ENCODE data around the gene INSIG2.

The INSIG2 gene

DNA sequence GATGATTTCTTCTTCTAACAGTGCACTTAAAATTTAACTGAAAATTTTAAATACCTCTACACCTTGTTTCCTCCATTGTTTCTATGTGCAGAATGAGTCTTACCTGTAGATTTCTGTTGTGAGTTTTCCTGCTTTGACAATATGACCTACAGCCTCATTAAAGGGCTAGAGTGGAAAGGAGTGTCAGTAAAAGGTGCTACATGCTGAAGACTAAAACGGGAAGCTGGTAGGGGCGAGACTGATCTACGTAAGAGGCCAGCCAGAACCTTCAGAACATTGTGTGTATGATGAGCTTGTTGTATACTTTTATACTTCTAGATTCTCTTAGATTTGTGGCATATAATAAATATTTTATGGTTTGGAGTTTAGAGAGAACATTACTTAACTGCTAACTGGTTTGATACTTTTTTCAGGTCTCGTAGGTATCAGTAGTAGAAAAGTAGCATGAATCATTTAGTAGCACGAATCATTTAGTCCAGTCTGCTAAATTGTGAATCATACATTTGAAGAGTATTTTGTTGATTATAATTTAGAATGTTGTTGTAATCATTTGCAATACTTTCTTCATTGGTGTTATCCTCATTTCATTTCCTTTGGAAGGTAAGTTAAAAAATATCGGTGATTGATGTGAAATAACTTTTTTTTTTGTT lies 14.3 kb downstream of the INSIG2 start:
- no peak for DNase-seq

DNA sequence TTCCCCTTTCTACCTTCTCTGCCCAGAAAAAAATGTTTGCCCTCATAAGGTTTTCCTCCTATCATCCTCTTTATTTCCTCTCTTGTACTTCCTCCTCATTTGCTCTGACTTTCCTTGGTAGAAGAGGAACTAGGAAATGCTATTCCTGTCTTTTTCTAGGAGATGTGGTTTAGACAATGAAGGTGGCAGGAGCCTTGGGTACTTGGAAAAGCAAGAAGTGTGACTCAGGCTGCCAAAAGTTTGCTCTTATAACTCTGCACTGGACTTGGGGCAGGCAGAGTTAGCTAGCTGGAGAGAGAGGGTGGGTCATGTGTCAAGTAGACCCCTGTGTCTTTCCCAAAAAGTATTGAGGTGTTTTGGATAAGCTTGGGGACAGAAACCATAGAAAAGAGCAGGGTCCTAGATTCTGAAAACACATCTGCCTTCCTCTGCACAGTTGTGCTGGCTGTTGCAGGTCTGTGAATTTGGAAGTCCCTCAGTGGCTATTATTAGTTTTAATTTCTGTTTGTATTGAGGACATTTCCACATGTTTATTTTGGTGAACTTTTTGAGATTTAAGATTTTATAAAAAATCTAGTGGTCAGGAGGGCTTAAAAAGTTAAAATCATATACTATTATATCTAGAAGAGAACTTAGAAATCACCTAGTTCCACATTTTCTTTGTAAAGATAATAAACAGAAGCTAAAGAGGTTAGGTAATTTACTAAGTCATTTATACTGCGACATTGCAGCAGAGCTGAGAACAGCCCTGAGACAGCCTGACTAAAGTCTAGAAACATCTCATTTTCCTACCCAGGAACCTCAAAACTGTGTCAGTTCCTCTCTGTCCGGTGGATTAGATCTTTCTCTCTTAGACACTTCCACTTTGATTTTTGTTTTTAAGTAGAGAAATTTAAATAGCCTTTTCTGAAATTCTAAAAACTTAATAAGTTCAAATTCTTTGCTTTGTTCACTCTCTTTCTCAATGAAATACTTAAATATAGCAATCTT lies 16.0 kb downstream of the INSIG2 start:
- no peak for DNase-seq

DNA sequence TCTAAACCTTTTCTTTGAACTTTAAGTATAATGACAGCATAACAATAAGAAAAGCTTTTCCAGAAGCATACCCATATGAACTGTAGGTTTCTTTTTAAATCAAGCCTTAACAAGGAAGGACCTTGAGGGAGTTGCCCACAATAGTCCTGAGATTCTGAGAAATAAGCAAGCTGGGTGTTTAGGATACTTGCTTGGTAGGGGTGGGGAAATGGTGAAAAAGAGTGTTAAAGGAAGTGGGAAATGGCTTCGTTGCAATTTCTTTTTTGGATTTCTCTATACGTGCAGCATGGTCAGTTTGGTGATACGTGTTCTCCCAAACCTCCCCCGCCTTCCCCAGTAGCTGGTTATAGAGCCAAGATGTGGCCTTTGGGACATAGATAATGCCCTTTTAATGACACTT lies 17.2 kb downstream of the INSIG2 start:
- no peak for DNase-seq

DNA sequence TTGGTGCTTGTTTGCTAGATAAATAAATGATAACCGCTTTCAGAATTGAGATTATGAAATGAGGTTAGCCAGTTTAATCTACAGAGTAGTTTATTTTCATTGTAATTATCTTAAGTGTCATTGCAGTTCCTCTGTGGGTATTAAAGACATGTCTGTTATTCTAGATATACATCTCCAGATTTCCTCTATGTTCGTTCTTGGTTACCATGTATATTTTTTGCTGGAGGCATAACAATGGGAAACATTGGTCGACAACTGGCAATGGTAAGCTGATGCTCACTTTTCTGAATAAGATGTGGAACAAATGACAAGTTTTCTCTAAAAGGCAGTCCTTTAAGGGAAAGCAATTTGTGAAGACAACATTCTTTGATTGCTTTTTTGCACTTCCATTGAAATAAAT lies 18.7 kb downstream of the INSIG2 start:
- DNase-seq, result no peak

DNA sequence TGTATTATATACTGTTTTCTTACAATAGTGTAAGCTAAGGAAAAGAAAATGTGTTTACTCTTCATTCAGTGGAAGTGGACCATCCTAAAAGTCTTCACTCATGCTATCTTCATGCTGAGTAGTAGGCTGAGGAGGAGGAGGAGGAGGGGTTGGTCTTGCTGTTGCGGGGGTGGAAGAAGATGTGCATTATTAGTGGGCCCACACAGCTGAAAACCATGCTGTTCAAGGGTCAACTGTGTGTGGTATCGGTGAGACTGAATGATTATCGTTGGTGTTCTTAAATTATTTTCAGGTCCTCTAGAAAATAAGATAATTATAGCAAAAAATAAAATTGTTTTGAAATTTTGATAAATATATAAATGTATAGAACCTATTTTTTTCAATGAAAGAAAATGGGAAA lies 22.0 kb downstream of the INSIG2 start:
- no peak for DNase-seq

DNA sequence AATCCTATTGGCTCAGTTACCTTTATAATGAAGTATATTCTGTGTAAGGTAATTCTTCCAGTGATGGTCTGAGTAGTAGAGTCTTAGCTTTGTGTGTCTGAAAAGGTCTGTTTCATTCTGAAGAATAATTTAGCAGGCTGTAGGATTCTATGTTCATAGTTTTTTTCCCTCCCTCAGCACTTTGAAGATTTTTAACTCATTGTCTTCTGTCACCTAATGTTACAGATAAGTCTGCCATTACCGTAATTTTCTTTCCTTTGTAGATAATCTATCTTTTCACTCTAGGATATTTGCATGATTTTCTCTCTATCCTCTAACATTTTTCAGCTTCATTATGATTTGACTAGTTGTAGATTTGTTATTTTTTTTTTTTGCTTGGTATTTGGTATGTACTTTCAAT lies 22.7 kb downstream of the INSIG2 start:
- no peak for DNase-seq

DNA sequence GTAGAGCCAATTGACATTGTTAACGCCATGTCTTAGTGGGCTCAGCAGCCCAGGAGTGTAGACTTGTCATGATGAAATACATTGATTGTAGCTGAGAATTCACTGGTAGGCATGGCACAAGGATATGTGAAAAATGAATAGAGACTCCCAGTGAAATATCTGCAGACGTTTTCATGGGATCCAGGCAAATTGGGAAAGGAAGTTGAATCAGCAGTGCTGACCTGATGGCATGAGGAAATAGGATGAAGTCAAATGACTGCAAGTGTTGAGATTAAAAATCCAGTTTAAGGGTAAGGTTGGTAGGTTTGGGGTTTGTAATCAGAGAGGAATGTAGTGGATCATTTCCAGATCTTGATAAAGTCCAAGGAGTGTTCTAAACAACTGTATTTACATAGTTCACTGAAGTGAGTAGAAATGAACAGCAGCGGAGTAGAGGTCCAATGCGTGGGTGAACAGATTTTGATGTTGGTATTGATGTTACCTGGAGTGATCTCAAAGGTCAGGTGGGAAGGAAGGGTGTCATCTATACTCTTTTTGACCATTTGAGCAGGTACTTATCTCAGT lies 24.6 kb downstream of the INSIG2 start:
- DNase-seq, result no peak

DNA sequence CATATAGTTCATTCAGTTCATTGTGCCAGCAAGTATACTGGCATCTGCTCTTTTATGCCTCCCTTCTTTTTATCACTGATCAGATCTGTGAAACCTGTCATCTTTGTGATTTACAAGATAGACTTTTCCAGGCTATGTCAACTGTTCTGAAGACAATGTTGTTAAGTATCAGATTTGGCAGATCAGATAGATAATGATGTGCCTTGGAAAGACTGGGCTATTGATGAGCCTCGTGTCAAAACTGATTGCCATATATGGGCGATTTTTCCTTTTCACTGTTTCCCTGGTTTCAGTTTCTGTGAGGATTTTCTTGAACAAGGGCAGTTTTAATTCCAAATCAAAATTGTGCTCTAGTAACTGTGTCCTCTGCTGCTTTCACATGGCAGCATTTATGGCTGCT lies 26.6 kb downstream of the INSIG2 start:
- no peak for DNase-seq

DNA sequence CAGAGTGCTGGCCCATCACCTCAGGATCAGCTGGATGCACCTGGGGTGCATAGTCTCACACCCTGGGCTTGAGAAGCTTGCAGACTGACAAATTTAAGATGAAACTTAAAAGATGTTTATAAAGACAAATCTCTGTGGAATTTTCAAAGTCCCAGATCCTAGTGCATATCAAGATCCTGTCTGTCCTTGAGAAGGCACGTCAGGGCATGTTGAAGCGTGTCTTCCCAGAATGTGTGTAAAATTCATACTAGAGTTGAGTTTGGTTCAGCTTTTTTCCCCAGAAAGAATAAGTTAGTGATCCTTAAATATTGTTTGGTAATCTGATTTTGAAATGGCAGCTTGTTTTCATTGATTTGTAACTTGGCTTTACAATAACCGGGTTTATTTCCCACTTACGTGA lies 27.5 kb downstream of the INSIG2 start:
- DNase-seq, result no peak

DNA sequence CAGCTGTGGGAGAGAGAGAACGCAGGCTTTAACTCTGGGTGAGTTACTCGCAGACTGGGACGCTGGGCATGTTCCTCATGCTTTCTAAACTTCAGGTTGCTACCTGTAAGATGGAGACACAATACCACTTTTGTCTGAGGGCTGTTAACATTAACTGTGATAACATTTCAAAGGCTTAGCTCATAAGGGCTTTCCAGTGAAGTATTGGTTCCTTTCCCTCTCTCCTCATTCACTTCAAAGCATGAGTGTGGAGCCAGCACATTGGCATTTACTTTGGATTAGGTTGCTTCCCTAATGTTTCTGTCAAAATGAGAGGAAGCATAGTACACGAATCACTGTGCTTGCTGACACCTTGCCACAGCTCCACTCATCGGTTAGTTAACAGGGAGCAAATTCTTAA lies 30.2 kb downstream of the INSIG2 start:
- DNase-seq, result no peak

DNA sequence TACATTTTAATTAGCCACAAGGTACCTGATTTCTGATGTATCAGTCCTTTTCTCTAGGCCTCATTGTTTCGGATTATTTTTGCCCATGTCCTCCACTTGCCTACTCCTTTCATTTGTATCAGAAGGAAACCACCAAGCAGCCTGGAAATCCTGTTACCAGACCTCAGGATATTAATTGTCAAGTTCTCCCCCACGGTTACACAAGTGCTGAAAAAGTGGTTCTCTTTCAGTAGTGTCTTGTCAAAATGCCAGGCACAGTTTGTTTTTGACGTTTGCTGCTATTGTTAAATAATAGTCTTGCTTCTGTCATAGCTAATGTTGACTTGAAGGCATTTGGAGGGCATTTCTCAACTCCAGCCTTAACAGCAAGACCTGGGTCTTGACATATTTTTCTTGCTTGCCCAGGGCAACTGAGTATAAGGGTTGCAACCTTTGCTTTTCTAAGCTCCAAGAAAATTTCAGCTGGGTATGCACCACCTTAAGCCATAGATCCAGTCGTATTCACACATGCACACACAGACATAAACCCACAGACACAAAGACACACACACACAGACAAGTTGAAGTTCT lies 31.0 kb downstream of the INSIG2 start:
- DNase-seq, result no peak

DNA sequence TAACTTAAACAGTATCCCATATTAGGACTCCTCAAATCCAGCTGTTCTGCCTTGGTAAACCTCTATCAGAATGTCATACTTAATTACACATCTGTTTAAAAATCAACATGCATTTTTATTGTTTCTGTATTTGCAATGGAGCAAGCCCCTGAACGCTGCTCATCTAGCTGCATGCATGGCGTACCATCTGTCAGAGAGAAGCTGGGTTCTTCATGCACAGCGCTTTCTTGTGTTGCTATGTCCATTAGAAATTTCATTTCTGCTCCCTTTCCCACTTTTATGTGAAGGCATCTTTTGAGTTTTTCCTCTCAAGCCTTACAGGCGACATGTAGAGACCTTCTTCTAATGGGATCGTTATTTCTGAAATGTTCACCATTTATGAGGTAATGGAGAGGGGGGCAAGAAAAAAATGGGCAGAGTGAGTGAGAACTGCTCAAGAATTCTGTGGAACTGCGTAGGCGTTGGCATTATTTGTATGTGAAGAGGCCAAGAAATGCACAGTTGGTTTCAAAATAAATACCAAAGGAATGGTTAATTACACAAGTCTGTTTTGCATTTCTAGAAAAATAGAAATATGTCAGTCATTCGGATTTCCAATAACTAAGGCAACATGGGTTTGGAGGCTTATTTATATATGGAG lies 31.6 kb downstream of the INSIG2 start:
- DNase-seq, result no peak

DNA sequence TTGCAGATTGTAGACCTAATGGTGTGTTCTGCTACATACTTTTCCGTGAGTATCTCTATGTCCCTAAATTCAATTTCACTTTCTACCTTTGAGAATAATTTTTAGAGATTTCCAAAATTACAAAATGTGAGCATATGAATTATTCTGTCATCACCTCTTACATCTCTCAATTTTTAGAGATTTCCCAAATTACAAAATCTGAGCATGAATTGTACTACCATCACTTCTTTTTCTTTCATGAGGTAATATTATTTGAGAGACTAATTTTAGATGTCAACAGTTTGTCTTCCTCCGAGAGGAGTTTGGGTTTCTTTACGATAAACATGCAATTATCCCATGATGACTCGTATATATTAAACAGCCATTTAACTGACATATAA lies 32.1 kb downstream of the INSIG2 start:
- no peak for DNase-seq

DNA sequence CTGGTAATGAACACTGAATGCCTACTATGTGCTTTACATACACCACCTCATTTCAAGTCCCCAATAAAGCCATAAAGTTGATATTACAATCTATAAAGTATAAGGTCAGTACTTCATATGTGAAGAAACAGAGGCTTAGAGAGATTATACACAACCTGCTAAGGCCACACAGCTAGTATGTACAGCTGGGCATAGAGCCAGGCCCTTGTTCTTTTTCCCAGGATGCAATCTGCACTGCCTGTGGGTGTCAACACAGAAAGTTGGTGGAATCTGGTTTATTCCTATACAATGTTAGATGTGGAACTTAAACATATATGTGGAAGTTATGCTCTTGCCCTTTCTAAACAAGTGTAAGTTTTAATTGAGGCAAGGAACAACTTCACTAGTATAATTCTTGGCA lies 32.8 kb downstream of the INSIG2 start:
- no peak for DNase-seq

DNA sequence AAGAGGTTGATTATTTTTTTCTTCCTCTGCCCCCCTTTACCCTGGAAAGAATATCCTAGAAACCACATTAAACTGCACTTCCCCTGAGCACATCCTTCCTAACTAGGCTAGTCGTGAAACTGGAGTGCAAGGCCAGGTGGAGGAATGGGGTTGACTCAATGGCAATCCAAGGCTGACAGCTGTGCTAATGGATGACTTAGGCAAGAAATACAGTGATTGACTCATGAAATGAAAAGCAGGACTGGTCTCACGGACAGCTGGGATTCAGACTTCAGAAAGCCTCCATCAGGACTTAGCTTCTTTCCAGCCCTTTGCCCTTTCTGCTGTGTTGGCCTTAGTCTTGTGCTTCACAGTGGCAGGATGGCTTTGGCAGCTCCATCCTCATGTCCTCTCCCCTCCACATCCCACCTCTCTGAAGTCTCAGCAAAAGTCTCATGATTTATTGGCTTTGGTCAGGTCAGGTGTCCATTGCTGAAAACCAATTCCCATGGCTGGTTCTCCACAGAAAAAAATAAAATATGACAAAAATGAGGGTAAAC lies 33.8 kb downstream of the INSIG2 start:
- no peak for DNase-seq

DNA sequence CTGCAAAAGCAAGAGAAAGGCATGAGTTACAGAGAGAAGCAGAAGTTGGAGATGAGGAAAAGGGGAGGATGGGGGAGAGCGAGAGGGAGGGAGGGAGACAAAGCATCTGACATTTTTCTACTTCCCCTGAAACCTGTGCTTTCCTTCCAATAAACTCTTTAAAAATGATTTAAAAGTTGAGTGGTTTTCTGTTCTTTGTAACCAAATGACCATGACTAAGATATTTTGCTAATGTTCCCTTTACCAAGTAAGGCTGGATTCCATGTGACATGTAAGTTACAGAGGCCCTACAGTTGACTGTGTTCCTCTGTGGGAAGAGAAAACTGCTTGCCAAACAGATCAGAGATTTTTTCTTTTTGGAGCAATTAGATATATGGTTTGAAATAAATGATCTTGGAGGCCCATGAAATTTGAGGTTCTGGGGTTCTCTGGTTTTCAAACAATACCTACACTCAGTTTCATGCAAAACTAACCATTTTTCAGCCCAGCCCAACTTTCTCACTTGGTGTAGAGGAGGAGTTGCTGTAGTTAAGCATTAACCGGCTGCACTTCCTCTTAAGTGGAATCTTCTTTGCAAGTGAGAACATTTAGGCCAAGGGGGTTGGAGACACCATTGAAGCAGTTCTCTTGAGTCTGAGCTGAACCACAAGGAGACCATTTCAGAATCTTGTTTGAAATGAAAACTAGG lies 34.5 kb downstream of the INSIG2 start:
- no peak for DNase-seq

DNA sequence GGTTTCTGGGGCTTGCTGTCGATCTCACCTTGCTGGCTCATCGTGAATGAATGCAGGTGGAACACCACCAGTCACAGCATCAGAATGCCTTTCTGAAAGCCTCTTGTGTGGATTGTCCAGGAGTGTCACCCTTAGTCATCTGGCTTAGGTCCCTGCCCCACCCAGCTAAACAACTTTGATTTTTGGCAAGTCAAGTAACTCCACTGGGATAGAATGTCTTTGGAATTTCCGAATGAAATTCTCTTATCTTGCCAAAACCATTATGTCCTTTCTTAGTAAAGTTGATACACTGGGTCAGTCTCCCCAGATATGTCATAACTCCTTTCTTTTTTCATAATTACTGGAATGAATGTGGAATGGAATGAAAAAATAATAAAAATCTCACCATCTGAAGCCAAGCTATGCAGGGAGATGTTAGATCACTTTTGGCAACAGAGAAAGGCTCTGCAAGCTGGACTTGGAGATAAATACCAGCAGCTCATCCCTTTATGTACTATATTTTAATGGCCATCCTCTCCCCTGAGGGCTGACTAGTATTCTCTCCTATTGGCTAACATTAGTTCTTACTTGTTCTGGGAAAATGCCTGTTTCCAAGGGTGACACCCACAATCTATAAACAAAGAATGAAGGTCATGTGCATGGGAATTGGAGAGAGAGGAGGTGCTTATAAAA lies 35.4 kb downstream of the INSIG2 start:
- DNase-seq, result no peak

DNA sequence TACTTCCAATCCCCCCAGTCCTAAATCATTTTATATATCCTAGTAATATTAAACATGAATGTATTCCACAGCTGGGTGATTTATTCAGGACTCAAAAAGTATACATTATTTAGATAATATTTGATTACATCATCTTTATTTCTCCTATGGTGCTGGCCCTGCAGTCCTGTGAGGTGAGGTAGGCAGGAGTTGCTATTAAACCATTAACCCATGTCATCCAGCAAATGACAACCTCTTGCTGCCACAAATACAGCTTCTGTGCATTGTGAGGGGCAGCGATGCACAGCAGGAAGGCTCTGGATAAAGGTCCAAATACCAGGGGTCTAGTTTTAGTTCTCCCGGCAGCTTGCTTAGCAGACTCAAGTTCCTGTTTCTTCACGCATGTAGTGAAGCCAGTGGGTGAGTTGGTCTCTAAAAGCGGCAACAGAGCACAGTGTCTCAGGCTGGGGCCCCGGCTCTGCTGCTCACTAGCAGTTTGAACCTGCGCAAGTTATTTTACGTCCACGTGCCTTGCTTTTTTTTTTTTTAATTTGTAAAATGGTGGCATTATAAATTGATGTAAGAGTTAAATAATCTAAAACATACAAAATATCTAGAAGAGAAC lies 36.1 kb downstream of the INSIG2 start:
- no peak for DNase-seq

DNA sequence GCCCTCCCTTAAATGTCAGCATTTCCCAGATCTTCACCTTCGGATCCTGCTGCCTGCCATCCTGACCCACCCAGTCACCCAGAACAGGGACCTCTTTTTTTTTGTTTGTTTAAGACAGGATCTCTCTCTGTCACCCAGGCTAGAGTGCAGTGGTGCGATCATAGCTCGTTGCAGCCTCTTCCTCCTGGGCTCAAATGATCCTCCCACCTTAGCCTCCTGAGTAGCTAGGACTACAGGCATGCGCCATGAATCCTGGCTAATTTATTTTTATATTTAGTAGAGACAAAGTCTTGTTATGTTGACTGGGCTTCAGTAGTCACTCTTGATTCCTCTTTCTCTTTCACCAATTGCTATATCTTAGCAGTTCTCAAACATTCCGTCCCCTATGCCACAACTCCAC lies 39.0 kb downstream of the INSIG2 start:
- DNase-seq, result no peak

DNA sequence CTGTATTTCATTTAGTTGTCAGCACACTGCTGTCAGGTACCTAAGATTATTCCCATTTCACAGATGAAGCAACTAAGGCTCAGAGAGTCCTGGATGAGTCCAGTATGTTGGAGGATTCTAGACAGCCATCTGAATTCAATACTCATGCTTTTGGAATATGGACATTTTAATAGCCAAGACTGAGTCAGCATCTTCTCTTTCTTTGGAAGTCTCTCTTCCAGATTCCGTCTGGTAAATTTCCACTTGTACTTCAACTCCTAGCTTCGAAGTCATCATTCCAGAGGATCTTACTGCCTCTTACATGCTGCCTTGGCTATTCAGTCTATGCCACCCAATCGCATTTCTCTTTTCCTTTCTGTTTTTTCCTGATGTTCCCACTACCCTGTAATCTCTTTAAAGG lies 40.6 kb downstream of the INSIG2 start:
- no peak for DNase-seq

DNA sequence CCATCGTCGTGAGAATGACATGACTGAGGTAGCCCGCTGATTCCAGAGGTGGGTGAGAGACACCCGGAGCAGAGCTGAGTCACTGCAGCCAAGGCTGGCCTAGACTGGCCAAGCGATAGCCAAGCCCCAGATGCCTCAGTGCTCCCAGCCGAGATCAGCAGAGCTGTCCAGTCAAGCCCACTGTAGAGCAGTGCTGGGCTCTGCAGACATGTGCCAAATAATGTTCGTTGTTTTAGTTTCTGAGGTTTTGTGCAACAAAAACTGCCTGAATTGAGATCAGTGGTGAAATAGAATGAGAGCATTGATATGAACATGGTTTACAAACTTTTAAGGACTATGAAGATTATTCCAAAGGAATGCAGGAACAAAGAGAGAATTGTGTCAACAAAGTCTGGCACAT lies 42.1 kb downstream of the INSIG2 start:
- no peak for DNase-seq
